CD4-positive, alpha-beta T cell (primary cell): ENCODE measurements around the gene RBM19. TPM values are rescaled to one million over a fixed set of nuclear protein-coding genes. Genes with fewer than 3 reads are reported as not detected.

Source experiments
- ATAC-seq: fragments of 200-7000 bp; cut with Tn5 transposase; one replicate; pipeline ENCODE4 v1.10.0; 2022; ENCODE audit warnings: mild to moderate bottlenecking; ENCODE audit not compliant: poor library complexity
- CTCF ChIA-PET: fragments of 350-600 bp; sonication (Branson Sonifier 250); formaldehyde crosslinking; loops from one replicate; lab custom pipeline; 2021; ENCODE audit warnings: antibody characterized with exemption, inconsistent platforms; lab: Charles Lee
- POLR2A ChIA-PET: fragments of 350-600 bp; sonication (Branson Sonifier 250); formaldehyde crosslinking; loops from one replicate; lab custom pipeline; 2021; ENCODE audit warnings: antibody characterized with exemption, inconsistent platforms; lab: Charles Lee
- DNase-seq, 14 experiments: peaks; one replicate each; pipeline ENCODE4 v3.0.0-alpha.2; 2013 to 2020; ENCODE audit warnings: mixed read lengths in 2 of 14
- H3K27ac ChIP-seq, 2 donors: one replicate each; pipeline versions ENCODE4 v1.5.1 to v1.7.0; 2013; ENCODE audit warnings: low read length in 2 of 2, low read depth in 1 of 2, mild to moderate bottlenecking in 1 of 2
- H3K27me3 ChIP-seq, 2 experiments: 1 replicate in 1 of 2; 2 replicates in 1 of 2; pipeline versions ENCODE4 v1.6.1 to v1.7.0; 2013; ENCODE audit warnings: low read length in 2 of 2, control low read depth in 1 of 2, mild to moderate bottlenecking in 1 of 2, moderate library complexity in 1 of 2; ENCODE audit not compliant: insufficient read depth in 2 of 2, control insufficient read depth in 1 of 2
- H3K36me3 ChIP-seq: one replicate; pipeline ENCODE4 v1.6.1; 2013; ENCODE audit warnings: low read length, control low read depth; ENCODE audit not compliant: insufficient read depth
- H3K4me1 ChIP-seq: one replicate; pipeline ENCODE4 v1.6.1; 2013; ENCODE audit warnings: low read length, control low read depth; ENCODE audit not compliant: insufficient read depth
- H3K4me3 ChIP-seq: one replicate; pipeline ENCODE4 v1.5.1; 2013; ENCODE audit warnings: mild to moderate bottlenecking, low read length, moderate library complexity
- H3K9me3 ChIP-seq, 2 experiments: 1 replicate in 1 of 2; 2 replicates in 1 of 2; pipeline versions ENCODE4 v1.6.1 to v1.7.0; 2013; ENCODE audit warnings: low read length in 2 of 2, mild to moderate bottlenecking in 2 of 2, control low read depth in 1 of 2, moderate library complexity in 1 of 2; ENCODE audit not compliant: control insufficient read depth in 1 of 2, insufficient read depth in 1 of 2
- H3K27ac Mint-ChIP-seq: one replicate; pipeline ENCODE4 v1.8.0; 2020; ENCODE audit warnings: mixed read lengths
- H3K27me3 Mint-ChIP-seq: one replicate; pipeline ENCODE4 v1.8.0; 2021; ENCODE audit warnings: mixed read lengths
- H3K36me3 Mint-ChIP-seq: one replicate; pipeline ENCODE4 v1.8.0; 2021; ENCODE audit warnings: low read depth, mixed read lengths
- H3K4me1 Mint-ChIP-seq: one replicate; pipeline ENCODE4 v1.8.0; 2021; ENCODE audit warnings: low read depth, mixed read lengths
- H3K4me3 Mint-ChIP-seq: one replicate; pipeline ENCODE4 v1.8.0; 2020; ENCODE audit warnings: mild to moderate bottlenecking, mixed read lengths
- H3K9me3 Mint-ChIP-seq: one replicate; pipeline ENCODE4 v1.8.0; 2020; ENCODE audit warnings: mixed read lengths
- intact Hi-C, 2 experiments: fragments of 100-400 bp; cut with DNase I in 1 of 2; cut with micrococcal nuclease in 1 of 2; formaldehyde crosslinking; loops; one replicate each; pipeline versions ENCODE4 v1.15.1 to v1.9.0; 2023 to 2025; cut with DNase I, micrococcal nuclease
- total RNA-seq, 174 experiments: library from RNA in 2 of 174; stranded (reverse) in 2 of 174; gene quantifications; one replicate each; pipeline ENCODE4 v1.2.3 and lab custom pipeline; 2021 to 2026
- TF ChIP-seq, protein P1 (sequence below): fragments of 200-600 bp; IDR thresholded peaks from one replicate; pipeline ENCODE4 v1.8.0; 2022; ENCODE audit warnings: antibody characterized with exemption, mild to moderate bottlenecking

The RBM19 gene
- total RNA-seq, 2 experiments from 2014 or later = 57.1 to 58.5 TPM

DNA sequence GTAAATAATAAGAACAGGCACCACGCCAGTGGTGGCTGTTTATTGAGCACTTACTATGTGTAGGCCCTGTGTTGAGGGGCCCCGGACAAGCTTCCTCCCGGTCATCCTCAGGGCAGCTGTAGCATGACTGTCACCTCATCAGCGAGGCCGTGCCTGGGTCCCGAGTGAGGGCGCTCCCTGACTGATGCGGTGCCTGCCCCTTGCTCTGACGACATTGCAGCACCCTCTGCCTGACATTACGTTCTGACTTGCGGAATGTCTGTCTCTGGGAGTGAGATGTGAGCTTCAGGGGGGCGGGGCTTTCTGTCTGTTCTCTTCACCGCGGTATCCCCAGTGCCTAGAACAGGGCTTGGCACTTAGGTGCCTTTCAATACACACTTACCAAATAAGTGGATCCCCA, 167.6 kb downstream of the RBM19 start:
- H3K27ac ChIP-seq = no peak overlapping the region
- no peak overlapping the region for H3K4me3 ChIP-seq
- H3K27me3 Mint-ChIP-seq = no peaks in the 10 kb centered on the region
- no peaks in the 10 kb centered on the region for H3K4me1 Mint-ChIP-seq
- no peak overlapping the region for H3K4me3 Mint-ChIP-seq
- no peak for ATAC-seq
- no peaks in the 10 kb centered on the region for H3K9me3 ChIP-seq
- H3K27ac Mint-ChIP-seq = no peak overlapping the region
- H3K27me3 ChIP-seq = no peaks in the 10 kb centered on the region
- no peaks in the 10 kb centered on the region for H3K36me3 ChIP-seq
- TF ChIP-seq, protein P1, sequence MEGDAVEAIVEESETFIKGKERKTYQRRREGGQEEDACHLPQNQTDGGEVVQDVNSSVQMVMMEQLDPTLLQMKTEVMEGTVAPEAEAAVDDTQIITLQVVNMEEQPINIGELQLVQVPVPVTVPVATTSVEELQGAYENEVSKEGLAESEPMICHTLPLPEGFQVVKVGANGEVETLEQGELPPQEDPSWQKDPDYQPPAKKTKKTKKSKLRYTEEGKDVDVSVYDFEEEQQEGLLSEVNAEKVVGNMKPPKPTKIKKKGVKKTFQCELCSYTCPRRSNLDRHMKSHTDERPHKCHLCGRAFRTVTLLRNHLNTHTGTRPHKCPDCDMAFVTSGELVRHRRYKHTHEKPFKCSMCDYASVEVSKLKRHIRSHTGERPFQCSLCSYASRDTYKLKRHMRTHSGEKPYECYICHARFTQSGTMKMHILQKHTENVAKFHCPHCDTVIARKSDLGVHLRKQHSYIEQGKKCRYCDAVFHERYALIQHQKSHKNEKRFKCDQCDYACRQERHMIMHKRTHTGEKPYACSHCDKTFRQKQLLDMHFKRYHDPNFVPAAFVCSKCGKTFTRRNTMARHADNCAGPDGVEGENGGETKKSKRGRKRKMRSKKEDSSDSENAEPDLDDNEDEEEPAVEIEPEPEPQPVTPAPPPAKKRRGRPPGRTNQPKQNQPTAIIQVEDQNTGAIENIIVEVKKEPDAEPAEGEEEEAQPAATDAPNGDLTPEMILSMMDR = no peak
- no peaks in the 10 kb centered on the region for H3K9me3 Mint-ChIP-seq
- CTCF ChIA-PET = no interaction called here
- no peaks in the 10 kb centered on the region for H3K36me3 Mint-ChIP-seq
- H3K4me1 ChIP-seq = no peaks in the 10 kb centered on the region
- DNase-seq = no peak
- intact Hi-C loops = no loop called here
- POLR2A ChIA-PET = no interaction called here

- H3K27me3 Mint-ChIP-seq = no peaks in the 10 kb centered on the region
- no peaks in the 10 kb centered on the region for H3K36me3 Mint-ChIP-seq
- TF ChIP-seq, protein P1 = no peak
- H3K36me3 ChIP-seq = no peaks in the 10 kb centered on the region
- no peaks in the 10 kb centered on the region for H3K4me1 Mint-ChIP-seq
- CTCF ChIA-PET = no interaction called here
- no peaks in the 10 kb centered on the region for H3K4me1 ChIP-seq
- H3K27me3 ChIP-seq = no peaks in the 10 kb centered on the region
- no peak for DNase-seq
- POLR2A ChIA-PET = no interaction called here
- H3K27ac ChIP-seq = no peak overlapping the region
- no peaks in the 10 kb centered on the region for H3K9me3 Mint-ChIP-seq
- no peak for ATAC-seq
- no peak overlapping the region for H3K4me3 Mint-ChIP-seq
- intact Hi-C loops = no loop called here
- no peaks in the 10 kb centered on the region for H3K9me3 ChIP-seq
- no peak overlapping the region for H3K4me3 ChIP-seq
- H3K27ac Mint-ChIP-seq = no peak overlapping the region
Observed at GRCh38 chr12:113797535-113797868, 168.6 kb downstream of the RBM19 start.

- DNase-seq (no peak), ATAC-seq (no peak)
- ChIA-PET CTCF (no interaction called here), POLR2A (no interaction called here)
- H3K4me3 Mint-ChIP-seq = no peak overlapping the region
- no peak overlapping the region for H3K27ac Mint-ChIP-seq
- no peaks in the 10 kb centered on the region for H3K27me3 Mint-ChIP-seq
- Histone ChIP-seq H3K36me3 (no peaks in the 10 kb centered on the region), H3K4me3 (no peak overlapping the region), H3K9me3 (no peaks in the 10 kb centered on the region), H3K27ac (no peak overlapping the region), H3K4me1 (no peaks in the 10 kb centered on the region), H3K27me3 (no peaks in the 10 kb centered on the region)
- H3K9me3 Mint-ChIP-seq = no peaks in the 10 kb centered on the region
- TF ChIP-seq, protein P1 = no peak
- intact Hi-C loops = no loop called here
- H3K36me3 Mint-ChIP-seq = no peaks in the 10 kb centered on the region
- no peaks in the 10 kb centered on the region for H3K4me1 Mint-ChIP-seq
Observed at GRCh38 chr12:113796852-113797534, 169.1 kb downstream of the RBM19 start.
